HG03457 (cell line): ENCODE measurements around the gene COL23A1.

ENCODE experiments used
- ATAC-seq: cut with Tn5 transposase; IDR thresholded peaks from one replicate; pipeline ENCODE4 v1.9.1; 2021; ENCODE audit warnings: moderate number of reproducible peaks; ENCODE audit not compliant: unreplicated experiment

COL23A1 gene

GRCh38 chr5:178441486-178442270 is 148.5 kb downstream of the COL23A1 start:
- no peak for ATAC-seq

DNA sequence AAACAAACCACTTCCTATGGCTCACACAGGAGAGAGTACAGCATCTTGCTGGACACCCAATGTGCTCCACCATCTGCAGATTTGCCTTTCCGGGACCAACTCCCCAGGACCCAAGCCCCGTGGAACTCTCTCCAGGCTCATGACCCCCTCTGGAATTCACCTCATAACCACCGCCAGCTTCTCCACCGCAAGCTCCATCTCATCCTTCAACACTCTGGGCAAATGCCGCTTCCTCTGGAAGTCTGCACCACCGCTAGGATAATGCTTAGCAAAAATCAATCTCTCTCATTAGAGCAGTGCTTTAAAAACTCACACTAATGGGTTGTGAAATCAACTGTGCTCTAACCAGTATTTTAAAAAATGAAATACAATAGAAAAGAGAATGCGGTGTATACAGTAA is 150.0 kb downstream of the COL23A1 start:
- ATAC-seq, result no peak

DNA sequence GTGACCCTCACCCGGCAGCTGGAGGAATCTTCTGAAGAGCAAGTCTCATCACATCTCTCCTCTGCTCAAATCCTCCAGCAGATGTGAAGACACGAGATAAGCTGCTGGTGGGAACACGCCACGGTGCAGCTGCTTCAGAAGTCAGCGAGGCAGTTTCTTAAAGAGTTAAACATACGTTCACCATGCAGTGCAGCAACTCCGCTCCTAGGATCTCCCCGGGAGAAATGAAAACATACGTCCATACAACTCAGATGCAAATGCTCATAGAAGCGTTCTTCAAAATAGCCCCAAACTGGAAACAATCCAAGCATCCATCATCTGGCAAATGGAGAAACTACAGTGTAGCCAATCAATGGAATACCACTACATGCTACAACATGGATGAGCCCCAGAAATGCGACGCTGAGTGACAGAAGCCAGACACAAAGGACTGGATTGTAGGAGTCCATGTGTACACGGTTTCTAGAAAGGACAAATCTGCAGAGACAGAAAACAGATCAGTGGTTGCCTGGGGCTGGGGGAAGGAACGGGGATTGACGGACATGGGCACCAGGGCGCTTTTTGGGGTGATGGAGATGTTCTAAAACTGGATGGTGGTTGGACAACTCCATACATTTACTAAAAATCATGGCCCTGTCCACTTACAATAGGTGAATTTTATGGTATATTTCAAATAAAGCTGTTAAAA is 150.6 kb downstream of the COL23A1 start:
- ATAC-seq, result no peak

DNA sequence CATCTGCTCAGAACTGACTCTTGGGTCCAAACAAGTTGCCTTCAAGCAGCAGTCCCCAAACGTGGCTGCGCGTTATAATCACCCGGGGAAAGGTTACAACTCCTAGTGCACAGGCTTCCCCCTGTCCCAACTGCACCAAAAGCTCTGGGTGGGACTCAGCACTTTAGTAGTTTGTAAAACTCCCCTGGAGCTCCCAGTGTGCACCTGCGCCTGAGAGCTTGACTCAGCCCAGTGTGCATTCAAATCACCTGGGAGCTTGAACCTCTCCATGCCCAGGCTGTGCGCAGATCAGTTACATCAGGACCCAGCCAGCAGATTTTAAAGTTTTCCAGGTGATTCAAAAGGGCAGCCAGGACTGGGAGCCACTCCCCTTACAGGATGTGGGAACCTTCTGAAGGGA is 151.4 kb downstream of the COL23A1 start:
- no peak for ATAC-seq

GRCh38 chr5:178437386-178438075 is 152.7 kb downstream of the COL23A1 start:
- no peak for ATAC-seq

- no peak for ATAC-seq
Observed at GRCh38 chr5:178436326-178436940, 153.8 kb downstream of the COL23A1 start.

GRCh38 chr5:178435321-178436238 is 154.6 kb downstream of the COL23A1 start:
- ATAC-seq, result no peak

DNA sequence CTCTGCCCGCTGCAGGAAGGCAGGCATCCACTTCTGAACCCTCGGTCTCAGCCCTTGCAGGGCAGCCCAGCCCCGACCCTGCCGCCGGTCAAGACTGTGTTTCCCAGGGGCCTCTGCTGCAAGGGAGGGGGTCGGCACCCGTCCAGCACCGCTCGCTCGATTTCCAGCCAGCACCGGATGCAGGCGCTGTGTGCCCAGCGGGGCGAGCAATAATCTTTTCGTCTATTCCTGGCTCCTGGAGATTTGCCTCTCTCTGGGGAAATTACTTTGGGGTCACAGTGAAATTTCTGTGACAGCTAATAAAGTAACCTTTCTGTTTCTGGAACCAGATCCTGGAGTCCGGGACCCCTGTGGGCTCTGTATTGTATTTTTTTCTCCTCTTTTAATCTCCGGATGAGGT is 155.3 kb downstream of the COL23A1 start:
- no peak for ATAC-seq

DNA sequence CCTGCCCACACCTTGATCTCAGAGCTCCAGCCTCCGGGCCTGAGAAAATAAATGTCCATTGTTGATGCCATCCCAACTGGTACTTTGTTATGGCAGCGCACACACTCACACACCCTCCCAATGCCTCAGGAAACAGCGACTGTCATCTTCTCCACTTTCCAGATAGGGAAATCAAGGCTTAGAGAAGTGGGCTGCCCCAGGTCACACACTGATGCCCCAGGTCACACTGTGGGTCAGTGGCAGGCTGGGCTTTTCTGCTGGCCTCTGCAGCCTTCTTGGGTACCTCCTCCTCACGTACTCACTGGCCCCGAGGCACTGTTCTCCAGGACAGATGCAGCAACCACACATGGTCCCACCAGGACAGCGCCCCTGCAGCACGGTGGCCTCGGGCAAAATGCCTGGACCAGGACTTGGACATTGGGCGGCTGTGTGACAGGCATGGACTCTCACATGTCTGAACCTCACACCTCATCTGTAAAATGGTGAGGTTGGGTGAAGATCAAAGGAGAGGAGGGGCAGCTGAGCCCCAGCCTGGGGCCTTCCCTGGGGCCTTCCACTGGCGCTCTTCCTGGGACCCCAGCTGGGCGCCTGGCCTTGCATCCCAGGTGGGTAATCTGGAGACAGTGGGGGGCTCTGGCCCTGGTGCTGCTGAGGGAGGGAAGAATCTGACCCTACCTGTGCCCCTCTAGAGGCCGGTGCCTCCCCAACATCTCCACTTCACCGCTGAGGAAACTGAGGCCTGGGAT is 156.0 kb downstream of the COL23A1 start:
- no peak for ATAC-seq

DNA sequence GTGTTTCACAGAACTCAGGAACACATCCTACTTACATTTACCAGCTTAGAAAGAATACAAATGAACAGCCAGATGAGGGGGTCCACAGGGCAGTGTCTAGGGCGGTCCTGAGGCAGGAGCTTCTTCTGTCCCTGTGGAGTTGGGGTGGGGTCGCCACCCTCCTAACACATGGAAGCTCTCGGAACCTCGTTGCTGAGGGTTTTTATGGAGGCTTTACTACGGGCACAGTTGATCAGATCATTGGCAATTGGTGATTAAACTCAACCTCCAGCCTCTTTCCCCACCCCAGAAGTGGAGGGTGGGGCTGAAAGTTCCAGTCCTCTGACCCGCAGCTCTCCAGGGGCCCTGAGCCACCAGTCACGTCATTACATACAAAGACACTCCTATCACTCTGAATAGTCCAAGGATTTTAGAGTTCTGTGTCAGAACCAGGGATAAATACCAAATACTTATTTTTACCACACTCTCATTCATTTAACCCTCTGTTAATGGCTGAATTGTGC is 156.9 kb downstream of the COL23A1 start:
- ATAC-seq, result no peak

- no peak for ATAC-seq
Observed at GRCh38 chr5:178432421-178433272, 157.5 kb downstream of the COL23A1 start.

DNA sequence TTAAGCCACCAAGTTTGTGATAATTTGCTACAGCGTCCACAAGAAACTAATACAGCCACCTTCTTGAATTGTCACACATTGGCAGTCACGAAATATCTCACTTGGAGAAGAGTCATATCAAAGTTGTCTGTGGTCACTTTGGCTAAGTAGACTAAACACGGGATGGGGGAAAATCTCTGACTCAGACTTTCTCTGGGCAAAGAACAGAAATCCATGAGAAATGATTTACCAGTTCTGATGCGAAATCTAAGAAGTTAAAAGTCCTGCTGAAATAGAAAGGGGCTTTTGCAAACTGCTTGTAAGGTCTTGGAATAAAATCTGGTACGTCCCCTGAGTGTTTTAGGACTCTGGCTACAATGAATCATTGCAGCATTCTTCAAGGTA is 158.4 kb downstream of the COL23A1 start:
- no peak for ATAC-seq

GRCh38 chr5:178431063-178431781 is 159.0 kb downstream of the COL23A1 start:
- no peak for ATAC-seq

DNA sequence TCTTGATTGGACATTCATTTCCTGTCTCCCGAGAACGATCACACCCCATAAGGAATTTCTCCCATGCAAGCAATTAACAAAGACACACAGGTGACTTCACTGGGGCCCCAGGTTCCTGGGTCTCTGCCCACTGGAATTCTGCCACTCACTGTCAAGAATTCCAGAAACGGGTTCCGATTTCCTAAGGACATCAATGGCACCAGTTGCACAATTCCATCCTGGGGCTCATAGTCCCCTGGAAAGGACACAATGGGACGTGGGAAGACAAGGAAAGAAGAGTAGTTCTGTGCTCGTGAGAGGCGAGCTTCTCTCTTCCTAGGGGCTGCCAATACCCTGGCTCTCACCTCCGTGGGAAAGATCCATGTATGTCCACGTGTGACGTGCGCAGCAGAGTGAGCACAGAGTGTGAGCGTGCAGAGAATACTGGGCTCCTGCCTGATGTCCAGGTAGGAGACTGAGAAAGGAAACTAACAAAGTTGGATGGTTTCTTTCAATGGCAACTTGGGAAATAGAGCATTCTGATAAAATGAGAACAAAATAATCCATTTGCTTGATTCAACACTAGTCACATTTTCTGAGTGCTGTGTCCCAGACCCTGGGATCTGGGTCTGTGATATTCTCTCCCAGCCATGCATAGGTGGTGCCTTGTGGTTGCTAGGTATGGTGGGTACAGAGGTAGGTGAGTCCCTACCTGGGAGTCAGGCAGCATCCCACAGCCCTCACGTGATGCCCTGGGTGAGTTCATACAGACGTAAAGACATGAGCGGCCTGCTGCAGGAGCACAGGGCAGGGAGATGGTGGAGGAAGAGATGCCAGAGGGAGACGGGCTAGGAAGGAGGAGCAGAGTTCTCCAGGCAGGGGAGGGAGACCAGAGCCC is 159.8 kb downstream of the COL23A1 start:
- ATAC-seq, result no peak

- no peak for ATAC-seq
Observed at GRCh38 chr5:178429491-178430185, 160.6 kb downstream of the COL23A1 start.

- ATAC-seq, result no peak
Observed at GRCh38 chr5:178429156-178429468, 161.1 kb downstream of the COL23A1 start.
